ENCODE data around the gene DRD3. TPM values are rescaled to one million over a fixed set of nuclear protein-coding genes. Genes with fewer than 3 reads are reported as not detected.

Gene DRD3
- total and polyA plus RNA-seq, 4 donors, result not detected

GRCh38 chr3:114083112-114083511 is 95.7 kb downstream of the DRD3 start:
- Histone ChIP-seq H3K4me3 (ENCODE audit: low read depth in 1 of 3, low read length in 3 of 3) (no peak overlapping the region), H3K27ac (ENCODE audit: low read depth in 1 of 2, low read length in 2 of 2) (no peak overlapping the region), H3K9me3 (ENCODE audit: control insufficient read depth in 4 of 4, low read length in 3 of 4) (no peaks in the 10 kb centered on the region), H3K9ac (ENCODE audit: low read depth in 1 of 2, low read length in 2 of 2) (no peak overlapping the region), H3K27me3 (ENCODE audit: control insufficient read depth in 4 of 4, insufficient read depth in 4 of 4, low read length in 3 of 4) (no peaks in the 10 kb centered on the region), H3K36me3 (ENCODE audit: control insufficient read depth in 4 of 4, insufficient read depth in 3 of 4, low read depth in 1 of 4, low read length in 3 of 4) (peaks cover 7 to 48% (median 31%) of the 10 kb centered on the region in 4 donors), H3K4me1 (ENCODE audit: control insufficient read depth in 4 of 4, insufficient read depth in 4 of 4, low read length in 3 of 4) (peaks cover 0 to 2% (median 0%) of the 10 kb centered on the region in 4 donors)
- DNase-seq (ENCODE audit: low spot score), result no peak
- no peak for TF ChIP-seq HNF4A (conservative IDR thresholded peaks at IDR 0.05)
- no peak for TF ChIP-seq RXRA (IDR thresholded peaks at IDR 0.05)
- TF ChIP-seq EGR1 (IDR thresholded peaks at IDR 0.05; ENCODE audit: low read depth in 2 of 2), result no peak
- TF ChIP-seq HNF4G (IDR thresholded peaks at IDR 0.05), result no peak
- no peak for TF ChIP-seq ATF3 (IDR thresholded peaks at IDR 0.05)
- no peak for TF ChIP-seq JUND (IDR thresholded peaks at IDR 0.05)
- TF ChIP-seq GABPA (IDR thresholded peaks at IDR 0.05 in 1 of 2, conservative IDR thresholded peaks at IDR 0.05 in 1 of 2), result no peak
- TF ChIP-seq FOXA2 (IDR thresholded peaks at IDR 0.05), result no peak
- no peak for TF ChIP-seq CTCF (IDR thresholded peaks at IDR 0.05; ENCODE audit: low read depth, low read length, missing input control)
- no peak for TF ChIP-seq MAX (IDR thresholded peaks at IDR 0.05)
- no peak for TF ChIP-seq NR2F2 (IDR thresholded peaks at IDR 0.05)
- no peak for TF ChIP-seq REST (IDR thresholded peaks at IDR 0.05)
- no peak for TF ChIP-seq ZBTB33 (IDR thresholded peaks at IDR 0.05)
- TF ChIP-seq YY1 (IDR thresholded peaks at IDR 0.05), result no peak
- no peak for TF ChIP-seq FOXA1 (IDR thresholded peaks at IDR 0.05)
- TF ChIP-seq RAD21 (IDR thresholded peaks at IDR 0.05), result no peak
- TF ChIP-seq SP1 (IDR thresholded peaks at IDR 0.05), result no peak
- no peak for TF ChIP-seq TAF1 (conservative IDR thresholded peaks at IDR 0.05)
- 98% methylated on average over 2 of the region's 2 CpGs for WGBS

Measured in liver (tissue), 9 donors.